WTC11 (cell line): ENCODE measurements around the gene ADCYAP1R1. TPM values are rescaled to one million over a fixed set of nuclear protein-coding genes. Genes with fewer than 3 reads are reported as not detected.
A peak's percentile ranks its signal among the peaks of the same experiment; 100 is the strongest.

Experiments used
- ATAC-seq: fragments of 200-7000 bp; cut with Tn5 transposase; 2 replicates; pipeline ENCODE4 v1.10.0; 2021; ENCODE audit warnings: mild to moderate bottlenecking, moderate library complexity
- CTCF ChIA-PET: fragments of 300-600 bp; sonication (Branson Sonifier 250); formaldehyde crosslinking; loops from one replicate; lab custom pipeline; 2021; ENCODE audit warnings: antibody characterized with exemption; lab: Charles Lee
- POLR2A ChIA-PET: fragments of 350-600 bp; sonication (Branson Sonifier 250); formaldehyde crosslinking; loops from one replicate; lab custom pipeline; 2021; ENCODE audit warnings: antibody characterized with exemption; lab: Charles Lee
- DNase-seq: peaks from one replicate; pipeline ENCODE4 v3.0.0; 2021; ENCODE audit warnings: low spot score
- H3K27ac Mint-ChIP-seq: 2 replicates; pipeline ENCODE4 v1.8.0; 2021; ENCODE audit warnings: mixed read lengths
- H3K27me3 Mint-ChIP-seq: 2 replicates; pipeline ENCODE4 v1.8.0; 2021; ENCODE audit warnings: low read depth, mild to moderate bottlenecking, moderate library complexity, mixed read lengths
- H3K36me3 Mint-ChIP-seq: 2 replicates; pipeline ENCODE4 v1.8.0; 2021; ENCODE audit warnings: mixed read lengths
- H3K4me1 Mint-ChIP-seq: 2 replicates; pipeline ENCODE4 v1.8.0; 2022; ENCODE audit warnings: mixed read lengths
- H3K4me3 Mint-ChIP-seq: 2 replicates; pipeline ENCODE4 v1.8.0; 2021; ENCODE audit warnings: mild to moderate bottlenecking, moderate library complexity, mixed read lengths
- H3K9me3 Mint-ChIP-seq: 2 replicates; pipeline ENCODE4 v1.8.0; 2021; ENCODE audit warnings: mixed read lengths
- MXD4 ChIP-seq: fragments of 250-450 bp; sonication (Bioruptor Pico); IDR thresholded peaks from 2 replicates; pipeline ENCODE4 v1.8.0; 2021; ENCODE audit warnings: mild to moderate bottlenecking, moderate library complexity, borderline replicate concordance
- SMAD3 ChIP-seq: sonication (generic); formaldehyde crosslinking; IDR thresholded peaks from 2 replicates; pipeline ENCODE4 v1.8.0; 2022; ENCODE audit warnings: missing genetic modification reagents, mild to moderate bottlenecking, borderline replicate concordance
- SOX15 ChIP-seq: fragments of 250-450 bp; sonication (Bioruptor Pico); IDR thresholded peaks from 2 replicates; pipeline ENCODE4 v1.9.0; 2021; ENCODE audit warnings: mild to moderate bottlenecking
- TEAD1 ChIP-seq: sonication (generic); formaldehyde crosslinking; IDR thresholded peaks from 2 replicates; pipeline ENCODE4 v1.8.0; 2022; ENCODE audit warnings: mild to moderate bottlenecking, missing genetic modification reagents
- ZNF317 ChIP-seq: sonication (generic); formaldehyde crosslinking; IDR thresholded peaks from 2 replicates; pipeline ENCODE4 v1.8.1; 2023; ENCODE audit warnings: low read depth, mild to moderate bottlenecking, moderate library complexity, missing genetic modification reagents, borderline replicate concordance
- ZNF416 ChIP-seq: fragments of 250-450 bp; sonication (Bioruptor Pico); IDR thresholded peaks from 2 replicates; pipeline ENCODE4 v1.9.0; 2021; ENCODE audit warnings: mild to moderate bottlenecking, inconsistent platforms
- total RNA-seq: library from RNA; stranded (reverse); gene quantifications from 3 replicates; pipeline ENCODE4 v1.2.3, GENCODE V29; 2021
- TF ChIP-seq, protein P1 (sequence below): sonication (generic); formaldehyde crosslinking; IDR thresholded peaks from 2 replicates; pipeline ENCODE4 v1.8.0; 2023; ENCODE audit warnings: missing genetic modification reagents, mild to moderate bottlenecking, borderline replicate concordance
- TF ChIP-seq, protein P2 (sequence below): sonication (generic); formaldehyde crosslinking; IDR thresholded peaks from 2 replicates; pipeline ENCODE4 v1.8.0; 2022; ENCODE audit warnings: mild to moderate bottlenecking, missing genetic modification reagents
- TF ChIP-seq, protein P3 (sequence below): sonication (generic); formaldehyde crosslinking; IDR thresholded peaks from 2 replicates; pipeline ENCODE4 v1.8.1; 2023; ENCODE audit warnings: mild to moderate bottlenecking, moderate library complexity, missing genetic modification reagents
- TF ChIP-seq, protein P4 (sequence below): sonication (generic); formaldehyde crosslinking; conservative IDR thresholded peaks from 2 replicates; pipeline ENCODE4 v1.8.1; 2022; ENCODE audit warnings: mild to moderate bottlenecking, missing genetic modification reagents
- TF ChIP-seq, protein P5 (sequence below): sonication (generic); formaldehyde crosslinking; IDR thresholded peaks from 2 replicates; pipeline ENCODE4 v1.8.1; 2023; ENCODE audit warnings: mild to moderate bottlenecking, missing genetic modification reagents
- TF ChIP-seq, protein P6 (sequence below): fragments of 250-450 bp; sonication (Bioruptor Pico); IDR thresholded peaks from 2 replicates; pipeline ENCODE4 v1.9.0; 2021; ENCODE audit warnings: mild to moderate bottlenecking

ADCYAP1R1 gene
- total RNA-seq, 1 experiment from 2014 or later, result 9.9 TPM

DNA sequence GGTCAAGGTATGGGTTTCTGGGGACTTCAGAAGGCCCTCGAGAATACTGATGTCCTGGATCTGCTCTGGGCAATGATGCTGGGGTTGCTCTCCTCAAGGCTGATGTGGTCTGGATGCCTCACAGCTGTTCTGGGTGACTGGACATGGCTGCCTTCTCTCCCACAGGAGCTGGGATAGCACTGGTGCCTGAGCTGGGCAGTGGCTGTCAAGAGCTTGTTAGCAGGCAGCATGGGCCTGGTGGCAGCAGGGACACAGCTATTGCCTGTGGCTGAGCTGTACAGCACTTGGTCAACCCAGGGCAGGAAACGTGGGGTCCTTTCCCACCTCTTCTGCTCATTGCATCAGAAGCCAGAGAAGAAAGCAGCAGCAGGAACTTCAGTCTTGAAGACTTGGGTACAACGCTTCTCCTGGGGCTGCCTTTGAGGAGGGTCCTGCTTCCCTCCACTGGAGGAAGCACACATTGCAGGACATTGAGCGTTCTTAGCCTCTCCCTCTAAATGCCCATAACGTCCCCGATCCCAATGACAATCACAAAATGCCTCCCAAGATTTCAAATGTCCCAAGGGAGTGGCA lies 13.0 kb downstream of the ADCYAP1R1 start:
- peak; percentile 38; the same call in 1 of the 2 replicates for TF ChIP-seq SMAD3
- TF ChIP-seq, protein P1, sequence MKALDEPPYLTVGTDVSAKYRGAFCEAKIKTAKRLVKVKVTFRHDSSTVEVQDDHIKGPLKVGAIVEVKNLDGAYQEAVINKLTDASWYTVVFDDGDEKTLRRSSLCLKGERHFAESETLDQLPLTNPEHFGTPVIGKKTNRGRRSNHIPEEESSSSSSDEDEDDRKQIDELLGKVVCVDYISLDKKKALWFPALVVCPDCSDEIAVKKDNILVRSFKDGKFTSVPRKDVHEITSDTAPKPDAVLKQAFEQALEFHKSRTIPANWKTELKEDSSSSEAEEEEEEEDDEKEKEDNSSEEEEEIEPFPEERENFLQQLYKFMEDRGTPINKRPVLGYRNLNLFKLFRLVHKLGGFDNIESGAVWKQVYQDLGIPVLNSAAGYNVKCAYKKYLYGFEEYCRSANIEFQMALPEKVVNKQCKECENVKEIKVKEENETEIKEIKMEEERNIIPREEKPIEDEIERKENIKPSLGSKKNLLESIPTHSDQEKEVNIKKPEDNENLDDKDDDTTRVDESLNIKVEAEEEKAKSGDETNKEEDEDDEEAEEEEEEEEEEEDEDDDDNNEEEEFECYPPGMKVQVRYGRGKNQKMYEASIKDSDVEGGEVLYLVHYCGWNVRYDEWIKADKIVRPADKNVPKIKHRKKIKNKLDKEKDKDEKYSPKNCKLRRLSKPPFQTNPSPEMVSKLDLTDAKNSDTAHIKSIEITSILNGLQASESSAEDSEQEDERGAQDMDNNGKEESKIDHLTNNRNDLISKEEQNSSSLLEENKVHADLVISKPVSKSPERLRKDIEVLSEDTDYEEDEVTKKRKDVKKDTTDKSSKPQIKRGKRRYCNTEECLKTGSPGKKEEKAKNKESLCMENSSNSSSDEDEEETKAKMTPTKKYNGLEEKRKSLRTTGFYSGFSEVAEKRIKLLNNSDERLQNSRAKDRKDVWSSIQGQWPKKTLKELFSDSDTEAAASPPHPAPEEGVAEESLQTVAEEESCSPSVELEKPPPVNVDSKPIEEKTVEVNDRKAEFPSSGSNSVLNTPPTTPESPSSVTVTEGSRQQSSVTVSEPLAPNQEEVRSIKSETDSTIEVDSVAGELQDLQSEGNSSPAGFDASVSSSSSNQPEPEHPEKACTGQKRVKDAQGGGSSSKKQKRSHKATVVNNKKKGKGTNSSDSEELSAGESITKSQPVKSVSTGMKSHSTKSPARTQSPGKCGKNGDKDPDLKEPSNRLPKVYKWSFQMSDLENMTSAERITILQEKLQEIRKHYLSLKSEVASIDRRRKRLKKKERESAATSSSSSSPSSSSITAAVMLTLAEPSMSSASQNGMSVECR, result no peak
- Mint-ChIP-seq H3K27me3 (no peaks in the 10 kb centered on the region), H3K4me1 (peaks cover 7% of the 10 kb centered on the region; the same call in 1 of the 2 replicates), H3K4me3 (no peak overlapping the region), H3K36me3 (no peaks in the 10 kb centered on the region), H3K9me3 (no peaks in the 10 kb centered on the region), H3K27ac (no peak overlapping the region)
- ChIA-PET POLR2A (no interaction called here), CTCF (interaction anchor here (0.7 to 3.5 kb wide), 7 partner anchors 10 to 93 kb away, joined by 3 to 29 read pairs (median 3); partner anchors contain the start of gene ADCYAP1R1)
- DNase-seq, result no peak
- peak; percentile 62 for ATAC-seq

DNA sequence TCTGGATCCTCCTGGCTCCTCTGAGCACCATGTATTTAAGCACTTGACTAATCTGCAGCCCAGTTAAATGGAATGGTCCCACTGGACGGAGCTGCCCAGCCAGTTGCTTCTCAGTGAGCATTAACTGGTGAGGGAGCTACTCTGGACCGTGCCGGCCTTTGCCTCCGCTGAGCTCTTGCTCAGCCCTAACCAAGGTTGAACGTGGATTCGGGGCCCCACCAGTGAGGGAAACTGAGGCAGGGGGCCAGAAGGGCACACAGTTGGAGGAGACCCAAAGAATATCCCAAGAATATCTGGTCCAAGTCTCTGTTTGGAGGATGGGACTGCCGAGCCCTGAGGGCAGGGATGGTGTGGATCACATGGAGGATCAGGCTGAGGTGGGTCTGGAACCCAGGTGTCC lies 13.7 kb downstream of the ADCYAP1R1 start:
- ATAC-seq (no peak), DNase-seq (no peak)
- POLR2A ChIA-PET, result no interaction called here
- H3K9me3 Mint-ChIP-seq, result no peaks in the 10 kb centered on the region
- no peaks in the 10 kb centered on the region for H3K36me3 Mint-ChIP-seq
- H3K4me1 Mint-ChIP-seq, result peaks cover 5% of the 10 kb centered on the region; the same call in 1 of the 2 replicates
- no peak overlapping the region for H3K4me3 Mint-ChIP-seq
- H3K27ac Mint-ChIP-seq, result no peak overlapping the region
- TF ChIP-seq, protein P2, sequence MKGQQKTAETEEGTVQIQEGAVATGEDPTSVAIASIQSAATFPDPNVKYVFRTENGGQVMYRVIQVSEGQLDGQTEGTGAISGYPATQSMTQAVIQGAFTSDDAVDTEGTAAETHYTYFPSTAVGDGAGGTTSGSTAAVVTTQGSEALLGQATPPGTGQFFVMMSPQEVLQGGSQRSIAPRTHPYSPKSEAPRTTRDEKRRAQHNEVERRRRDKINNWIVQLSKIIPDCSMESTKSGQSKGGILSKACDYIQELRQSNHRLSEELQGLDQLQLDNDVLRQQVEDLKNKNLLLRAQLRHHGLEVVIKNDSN, result no peak
- TF ChIP-seq TEAD1, result no peak
- TF ChIP-seq ZNF416 (CRISPR knock-in tag), result no peak
- TF ChIP-seq ZNF317 (CRISPR knock-in tag), result no peak
- TF ChIP-seq, protein P3, sequence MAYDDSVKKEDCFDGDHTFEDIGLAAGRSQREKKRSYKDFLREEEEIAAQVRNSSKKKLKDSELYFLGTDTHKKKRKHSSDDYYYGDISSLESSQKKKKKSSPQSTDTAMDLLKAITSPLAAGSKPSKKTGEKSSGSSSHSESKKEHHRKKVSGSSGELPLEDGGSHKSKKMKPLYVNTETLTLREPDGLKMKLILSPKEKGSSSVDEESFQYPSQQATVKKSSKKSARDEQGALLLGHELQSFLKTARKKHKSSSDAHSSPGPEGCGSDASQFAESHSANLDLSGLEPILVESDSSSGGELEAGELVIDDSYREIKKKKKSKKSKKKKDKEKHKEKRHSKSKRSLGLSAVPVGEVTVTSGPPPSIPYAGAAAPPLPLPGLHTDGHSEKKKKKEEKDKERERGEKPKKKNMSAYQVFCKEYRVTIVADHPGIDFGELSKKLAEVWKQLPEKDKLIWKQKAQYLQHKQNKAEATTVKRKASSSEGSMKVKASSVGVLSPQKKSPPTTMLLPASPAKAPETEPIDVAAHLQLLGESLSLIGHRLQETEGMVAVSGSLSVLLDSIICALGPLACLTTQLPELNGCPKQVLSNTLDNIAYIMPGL (CRISPR knock-in tag), result no peak
- TF ChIP-seq SOX15 (CRISPR knock-in tag), result no peak
- TF ChIP-seq, protein P4, sequence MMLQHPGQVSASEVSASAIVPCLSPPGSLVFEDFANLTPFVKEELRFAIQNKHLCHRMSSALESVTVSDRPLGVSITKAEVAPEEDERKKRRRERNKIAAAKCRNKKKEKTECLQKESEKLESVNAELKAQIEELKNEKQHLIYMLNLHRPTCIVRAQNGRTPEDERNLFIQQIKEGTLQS (CRISPR knock-in tag), result no peak
- TF ChIP-seq MXD4 (CRISPR knock-in tag), result no peak
- TF ChIP-seq, protein P5, sequence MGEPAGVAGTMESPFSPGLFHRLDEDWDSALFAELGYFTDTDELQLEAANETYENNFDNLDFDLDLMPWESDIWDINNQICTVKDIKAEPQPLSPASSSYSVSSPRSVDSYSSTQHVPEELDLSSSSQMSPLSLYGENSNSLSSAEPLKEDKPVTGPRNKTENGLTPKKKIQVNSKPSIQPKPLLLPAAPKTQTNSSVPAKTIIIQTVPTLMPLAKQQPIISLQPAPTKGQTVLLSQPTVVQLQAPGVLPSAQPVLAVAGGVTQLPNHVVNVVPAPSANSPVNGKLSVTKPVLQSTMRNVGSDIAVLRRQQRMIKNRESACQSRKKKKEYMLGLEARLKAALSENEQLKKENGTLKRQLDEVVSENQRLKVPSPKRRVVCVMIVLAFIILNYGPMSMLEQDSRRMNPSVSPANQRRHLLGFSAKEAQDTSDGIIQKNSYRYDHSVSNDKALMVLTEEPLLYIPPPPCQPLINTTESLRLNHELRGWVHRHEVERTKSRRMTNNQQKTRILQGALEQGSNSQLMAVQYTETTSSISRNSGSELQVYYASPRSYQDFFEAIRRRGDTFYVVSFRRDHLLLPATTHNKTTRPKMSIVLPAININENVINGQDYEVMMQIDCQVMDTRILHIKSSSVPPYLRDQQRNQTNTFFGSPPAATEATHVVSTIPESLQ (CRISPR knock-in tag), result no peak
- TF ChIP-seq, protein P6, sequence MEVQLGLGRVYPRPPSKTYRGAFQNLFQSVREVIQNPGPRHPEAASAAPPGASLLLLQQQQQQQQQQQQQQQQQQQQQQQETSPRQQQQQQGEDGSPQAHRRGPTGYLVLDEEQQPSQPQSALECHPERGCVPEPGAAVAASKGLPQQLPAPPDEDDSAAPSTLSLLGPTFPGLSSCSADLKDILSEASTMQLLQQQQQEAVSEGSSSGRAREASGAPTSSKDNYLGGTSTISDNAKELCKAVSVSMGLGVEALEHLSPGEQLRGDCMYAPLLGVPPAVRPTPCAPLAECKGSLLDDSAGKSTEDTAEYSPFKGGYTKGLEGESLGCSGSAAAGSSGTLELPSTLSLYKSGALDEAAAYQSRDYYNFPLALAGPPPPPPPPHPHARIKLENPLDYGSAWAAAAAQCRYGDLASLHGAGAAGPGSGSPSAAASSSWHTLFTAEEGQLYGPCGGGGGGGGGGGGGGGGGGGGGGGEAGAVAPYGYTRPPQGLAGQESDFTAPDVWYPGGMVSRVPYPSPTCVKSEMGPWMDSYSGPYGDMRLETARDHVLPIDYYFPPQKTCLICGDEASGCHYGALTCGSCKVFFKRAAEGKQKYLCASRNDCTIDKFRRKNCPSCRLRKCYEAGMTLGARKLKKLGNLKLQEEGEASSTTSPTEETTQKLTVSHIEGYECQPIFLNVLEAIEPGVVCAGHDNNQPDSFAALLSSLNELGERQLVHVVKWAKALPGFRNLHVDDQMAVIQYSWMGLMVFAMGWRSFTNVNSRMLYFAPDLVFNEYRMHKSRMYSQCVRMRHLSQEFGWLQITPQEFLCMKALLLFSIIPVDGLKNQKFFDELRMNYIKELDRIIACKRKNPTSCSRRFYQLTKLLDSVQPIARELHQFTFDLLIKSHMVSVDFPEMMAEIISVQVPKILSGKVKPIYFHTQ (CRISPR knock-in tag), result no peak
- H3K27me3 Mint-ChIP-seq, result no peaks in the 10 kb centered on the region
- CTCF ChIA-PET, result interaction anchor here (1.2 to 3.5 kb wide), 5 partner anchors 14 to 127 kb away, joined by 3 to 29 read pairs (median 6); partner anchors contain the start of gene ADCYAP1R1
